ENCODE data around the gene SSBP3. TPM values are rescaled to one million over a fixed set of nuclear protein-coding genes. Genes with fewer than 3 reads are reported as not detected.

Gene SSBP3
- polyA plus RNA-seq, 1 experiment = 34.3 TPM

- no peak for DNase-seq (ENCODE audit: low read depth, low spot score)
- ChIA-PET CTCF (no interaction called here), POLR2A (interaction anchor here (0.9 kb wide), 1 partner anchor 105 kb away, joined by 12 read pairs; no protein-coding TSS in a partner anchor)
- TF ChIP-seq, protein P1, sequence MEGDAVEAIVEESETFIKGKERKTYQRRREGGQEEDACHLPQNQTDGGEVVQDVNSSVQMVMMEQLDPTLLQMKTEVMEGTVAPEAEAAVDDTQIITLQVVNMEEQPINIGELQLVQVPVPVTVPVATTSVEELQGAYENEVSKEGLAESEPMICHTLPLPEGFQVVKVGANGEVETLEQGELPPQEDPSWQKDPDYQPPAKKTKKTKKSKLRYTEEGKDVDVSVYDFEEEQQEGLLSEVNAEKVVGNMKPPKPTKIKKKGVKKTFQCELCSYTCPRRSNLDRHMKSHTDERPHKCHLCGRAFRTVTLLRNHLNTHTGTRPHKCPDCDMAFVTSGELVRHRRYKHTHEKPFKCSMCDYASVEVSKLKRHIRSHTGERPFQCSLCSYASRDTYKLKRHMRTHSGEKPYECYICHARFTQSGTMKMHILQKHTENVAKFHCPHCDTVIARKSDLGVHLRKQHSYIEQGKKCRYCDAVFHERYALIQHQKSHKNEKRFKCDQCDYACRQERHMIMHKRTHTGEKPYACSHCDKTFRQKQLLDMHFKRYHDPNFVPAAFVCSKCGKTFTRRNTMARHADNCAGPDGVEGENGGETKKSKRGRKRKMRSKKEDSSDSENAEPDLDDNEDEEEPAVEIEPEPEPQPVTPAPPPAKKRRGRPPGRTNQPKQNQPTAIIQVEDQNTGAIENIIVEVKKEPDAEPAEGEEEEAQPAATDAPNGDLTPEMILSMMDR (IDR thresholded peaks at IDR 0.05; ENCODE audit: low read depth, low read length) = no peak
- no peaks in the 10 kb centered on the region for H3K27me3 ChIP-seq (ENCODE audit: control insufficient read depth, insufficient read depth, low read length)
- H3K4me3 ChIP-seq (ENCODE audit: low read depth, low read length) = no peak overlapping the region
- no peaks in the 10 kb centered on the region for H3K9me3 ChIP-seq (ENCODE audit: control insufficient read depth, insufficient read depth, low read length)
- no peak overlapping the region for H3K27ac ChIP-seq (ENCODE audit: low read depth, low read length)
These were observed 48.2 kb downstream of the SSBP3 start for GRCh38 chr1:54357967-54358366.

DNA sequence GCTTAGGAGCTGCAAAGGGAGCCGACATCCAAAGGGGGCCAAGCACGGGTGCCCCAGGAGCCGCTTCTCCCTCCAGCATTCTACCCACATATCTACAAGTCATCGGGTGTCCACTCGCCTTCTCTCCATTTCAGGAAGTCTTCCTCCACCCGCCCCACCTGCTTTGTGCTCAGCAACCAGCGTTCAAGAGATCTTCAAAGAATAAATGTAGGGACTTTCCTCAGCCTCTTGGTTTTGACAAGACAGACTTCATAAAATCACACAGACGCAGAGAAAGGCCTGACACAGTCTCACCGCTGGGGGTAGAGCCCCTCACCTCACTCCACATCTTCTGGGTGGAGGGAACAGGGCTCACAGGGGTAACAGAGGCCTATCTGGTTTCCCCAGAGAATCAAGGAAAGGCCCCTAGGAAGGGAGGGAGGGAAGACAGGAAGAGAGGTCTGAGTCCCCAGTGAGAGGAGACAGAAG, 49.5 kb downstream of the SSBP3 start:
- CTCF ChIA-PET = interaction anchor here (0.6 kb wide), 1 partner anchor 105 kb away, joined by 3 read pairs; no protein-coding TSS in a partner anchor
- Histone ChIP-seq H3K4me3 (ENCODE audit: low read depth, low read length) (no peak overlapping the region), H3K27ac (ENCODE audit: low read depth, low read length) (no peak overlapping the region), H3K27me3 (ENCODE audit: control insufficient read depth, insufficient read depth, low read length) (no peaks in the 10 kb centered on the region), H3K9me3 (ENCODE audit: control insufficient read depth, insufficient read depth, low read length) (no peaks in the 10 kb centered on the region)
- POLR2A ChIA-PET = no interaction called here
- TF ChIP-seq, protein P1 (IDR thresholded peaks at IDR 0.05; ENCODE audit: low read depth, low read length) = no peak
- DNase-seq (ENCODE audit: low read depth, low spot score) = no peak

GRCh38 chr1:54355931-54356679, 50.1 kb downstream of the SSBP3 start:
- no peak overlapping the region for H3K4me3 ChIP-seq (ENCODE audit: low read depth, low read length)

GRCh38 chr1:54354899-54355298, 51.3 kb downstream of the SSBP3 start:
- CTCF ChIA-PET = no interaction called here
- Histone ChIP-seq H3K9me3 (ENCODE audit: control insufficient read depth, insufficient read depth, low read length) (no peaks in the 10 kb centered on the region), H3K27ac (ENCODE audit: low read depth, low read length) (no peak overlapping the region), H3K4me3 (ENCODE audit: low read depth, low read length) (no peak overlapping the region), H3K27me3 (ENCODE audit: control insufficient read depth, insufficient read depth, low read length) (no peaks in the 10 kb centered on the region)
- no peak for DNase-seq (ENCODE audit: low read depth, low spot score)
- TF ChIP-seq, protein P1 (IDR thresholded peaks at IDR 0.05; ENCODE audit: low read depth, low read length) = no peak
- POLR2A ChIA-PET = no interaction called here

More at GRCh38 chr1:54355931-54356679, 50.1 kb downstream of the SSBP3 start:
- CTCF ChIA-PET = no interaction called here
- no peak for DNase-seq (ENCODE audit: low read depth, low spot score)
- POLR2A ChIA-PET = no interaction called here
- TF ChIP-seq, protein P1 (IDR thresholded peaks at IDR 0.05; ENCODE audit: low read depth, low read length) = no peak
- H3K9me3 ChIP-seq (ENCODE audit: control insufficient read depth, insufficient read depth, low read length) = no peaks in the 10 kb centered on the region
- H3K27me3 ChIP-seq (ENCODE audit: control insufficient read depth, insufficient read depth, low read length) = no peaks in the 10 kb centered on the region
- H3K27ac ChIP-seq (ENCODE audit: low read depth, low read length) = no peak overlapping the region

DNA sequence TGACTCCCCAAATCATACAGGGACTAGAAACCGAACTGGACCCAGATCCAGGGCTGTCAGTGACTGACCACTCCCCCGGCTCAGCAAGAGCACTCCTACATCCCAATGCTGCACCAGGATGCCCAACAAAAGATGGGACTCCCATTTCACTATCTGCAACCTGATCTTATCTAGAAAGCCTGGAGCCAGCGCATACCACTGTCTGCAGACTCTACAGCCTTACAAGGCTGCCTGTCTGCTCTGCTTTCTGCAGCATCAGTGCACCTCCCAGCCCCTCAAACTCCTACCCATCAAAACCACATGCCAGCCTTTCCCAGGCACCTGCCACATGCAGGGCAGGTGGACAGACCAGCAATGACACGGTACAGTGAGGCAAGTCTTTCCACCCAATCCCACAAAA, 52.2 kb downstream of the SSBP3 start:
- ChIA-PET POLR2A (no interaction called here), CTCF (no interaction called here)
- Histone ChIP-seq H3K27me3 (ENCODE audit: control insufficient read depth, insufficient read depth, low read length) (no peaks in the 10 kb centered on the region), H3K9me3 (ENCODE audit: control insufficient read depth, insufficient read depth, low read length) (no peaks in the 10 kb centered on the region), H3K4me3 (ENCODE audit: low read depth, low read length) (no peak overlapping the region), H3K27ac (ENCODE audit: low read depth, low read length) (no peak overlapping the region)
- TF ChIP-seq, protein P1 (IDR thresholded peaks at IDR 0.05; ENCODE audit: low read depth, low read length) = no peak
- no peak for DNase-seq (ENCODE audit: low read depth, low spot score)
